K562 (cell line): Measurements from ENCODE around the gene NDUFAF4. TPM values are rescaled to one million over a fixed set of nuclear protein-coding genes. Genes with fewer than 3 reads are reported as not detected.

ENCODE experiments used
- ARHGAP35 ChIP-seq: fragments of 450-650 bp; IDR thresholded peaks from 2 replicates; pipeline ENCODE4 v1.6.1; 2018; ENCODE audit not compliant: partially characterized antibody
- BHLHE40 ChIP-seq: IDR thresholded peaks from 2 replicates; pipeline ENCODE4 v1.6.1; 2011; ENCODE audit warnings: low read length, improper control_type of control experiment
- CREB1 ChIP-seq, 2 experiments: sonication (generic) in 1 of 2; formaldehyde crosslinking in 1 of 2; IDR thresholded peaks; 2 replicates each; pipeline versions ENCODE4 v1.6.1 to v1.8.0; 2012 to 2022; ENCODE audit warnings: inconsistent platforms in 1 of 2, mild to moderate bottlenecking in 1 of 2, missing genetic modification reagents in 1 of 2, moderate library complexity in 1 of 2
- CTCFL ChIP-seq: IDR thresholded peaks from 2 replicates; pipeline ENCODE4 v1.6.1; 2011; ENCODE audit warnings: borderline replicate concordance, low read depth, mild to moderate bottlenecking, moderate library complexity, low read length; ENCODE audit not compliant: insufficient read depth, poor library complexity, severe bottlenecking
- ELF1 ChIP-seq: fragments of 200-800 bp; sonication (Bioruptor generic); IDR thresholded peaks from 2 replicates; pipeline ENCODE4 v1.6.1; 2016; ENCODE audit warnings: missing genetic modification characterization, missing compliant biosample characterization
- EP400 ChIP-seq: fragments of 450-650 bp; IDR thresholded peaks from 2 replicates; pipeline ENCODE4 v1.6.1; 2017; ENCODE audit warnings: antibody characterized with exemption, mild to moderate bottlenecking, moderate library complexity
- ESRRA ChIP-seq: fragments of 450-650 bp; IDR thresholded peaks from 2 replicates; pipeline ENCODE4 v1.6.1; 2014; ENCODE audit warnings: low read depth, mild to moderate bottlenecking, moderate library complexity, borderline replicate concordance
- FOXA1 ChIP-seq: fragments of 450-650 bp; IDR thresholded peaks from 2 replicates; pipeline ENCODE4 v1.6.1; 2016; ENCODE audit warnings: mild to moderate bottlenecking, borderline replicate concordance
- HDAC1 ChIP-seq, 2 experiments: fragments of 450-650 bp; IDR thresholded peaks; 2 replicates each; pipeline ENCODE4 v1.6.1; 2016 to 2017; ENCODE audit warnings: inconsistent platforms in 1 of 2, mild to moderate bottlenecking in 1 of 2, moderate library complexity in 1 of 2
- KAT8 ChIP-seq: fragments of 450-650 bp; IDR thresholded peaks from 2 replicates; pipeline ENCODE4 v1.6.1; 2016; ENCODE audit warnings: low read depth, mild to moderate bottlenecking
- KLF13 ChIP-seq: fragments of 450-650 bp; IDR thresholded peaks from 2 replicates; pipeline ENCODE4 v1.6.1; 2016; ENCODE audit warnings: missing genetic modification characterization, low read depth, mild to moderate bottlenecking, missing compliant biosample characterization, moderate library complexity, borderline replicate concordance
- SIN3A ChIP-seq, 2 experiments: fragments of 150-350 bp in 1 of 2; IDR thresholded peaks; 2 replicates each; pipeline ENCODE4 v1.6.1; 2011 to 2016; ENCODE audit warnings: borderline replicate concordance in 2 of 2, low read depth in 2 of 2, low read length in 2 of 2, mild to moderate bottlenecking in 2 of 2, moderate library complexity in 2 of 2; ENCODE audit not compliant: control insufficient read depth in 1 of 2
- SP2 ChIP-seq: IDR thresholded peaks from 2 replicates; pipeline ENCODE4 v1.6.1; 2011; ENCODE audit warnings: mild to moderate bottlenecking, low read depth, low read length, moderate library complexity; ENCODE audit not compliant: poor library complexity, severe bottlenecking; ENCODE audit errors: extremely low read depth
- SUPT5H ChIP-seq: fragments of 450-650 bp; IDR thresholded peaks from 2 replicates; pipeline ENCODE4 v1.6.1; 2016
- TCF3 ChIP-seq: sonication (generic); formaldehyde crosslinking; IDR thresholded peaks from 2 replicates; pipeline ENCODE4 v1.4.0; 2020; ENCODE audit warnings: mild to moderate bottlenecking, missing genetic modification reagents
- TOE1 ChIP-seq, 2 experiments: fragments of 450-650 bp in 1 of 2; sonication (generic) in 1 of 2; formaldehyde crosslinking in 1 of 2; IDR thresholded peaks; 2 replicates each; pipeline versions ENCODE4 v1.7.1 to v1.8.0; 2016 to 2022; ENCODE audit warnings: borderline replicate concordance in 2 of 2, mild to moderate bottlenecking in 2 of 2, antibody characterized with exemption in 1 of 2, inconsistent platforms in 1 of 2, low read depth in 1 of 2, missing genetic modification reagents in 1 of 2, moderate library complexity in 1 of 2
- ZNF212 ChIP-seq: fragments of 450-650 bp; formaldehyde crosslinking; IDR thresholded peaks from 2 replicates; pipeline ENCODE4 v1.4.0; 2020; ENCODE audit warnings: mild to moderate bottlenecking
- ZNF551 ChIP-seq: fragments of 250-450 bp; sonication (Bioruptor Pico); IDR thresholded peaks from 2 replicates; pipeline ENCODE4 v1.5.0; 2021; ENCODE audit warnings: mild to moderate bottlenecking, moderate library complexity
- polyA plus RNA-seq, 8 experiments: library from polyadenylated mRNA; depleted of rRNA in 4 of 8; stranded (reverse) in 5 of 8; unstranded in 3 of 8; fragments of >200 nt; fragmentation: Nextera tagmentation in 2 of 8; fragmentation: Illumina TruSeq in 1 of 8; extraction: Ambion mirVana in 2 of 8; extraction: Trizol in 1 of 8; gene quantifications; 2 replicates each; pipeline versions ENCODE4 v1.2.1 to v1.2.3, GENCODE V29; 2011 to 2014; ENCODE audit warnings: inconsistent platforms in 1 of 8, missing spikeins in 1 of 8
- total RNA-seq, 7 experiments: library from RNA; depleted of rRNA in 6 of 7; stranded (reverse); fragments of >200 nt in 6 of 7; fragmentation: Illumina TruSeq in 2 of 7; extraction: Trizol in 2 of 7; gene quantifications; 2 replicates each; pipeline versions ENCODE4 v1.2.1 to v1.2.3, GENCODE V29; 2011 to 2021; ENCODE audit warnings: low replicate concordance in 1 of 7
- TF ChIP-seq, protein P1 (sequence below), 2 experiments: fragments of 450-650 bp in 1 of 2; IDR thresholded peaks; 2 replicates each; pipeline ENCODE4 v1.6.1; 2011 to 2017; ENCODE audit warnings: low read depth in 2 of 2, antibody characterized with exemption in 1 of 2, borderline replicate concordance in 1 of 2, low read length in 1 of 2, mild to moderate bottlenecking in 1 of 2, mixed read lengths in 1 of 2; ENCODE audit not compliant: control insufficient read depth in 1 of 2
- TF ChIP-seq, protein P2 (sequence below): sonication (generic); formaldehyde crosslinking; IDR thresholded peaks from 2 replicates; pipeline ENCODE4 v1.5.0; 2020; ENCODE audit warnings: missing genetic modification reagents

The NDUFAF4 gene
- total and polyA plus RNA-seq, 9 of the 15 experiments (the other 6 are each of a cell fraction or from before 2014, with no cell fraction given), result 45.0 to 418 (median 136) TPM

GRCh38 chr6:96897396-96898240 lies at the start of gene NDUFAF4 (continued):
- TF ChIP-seq, protein P1, sequence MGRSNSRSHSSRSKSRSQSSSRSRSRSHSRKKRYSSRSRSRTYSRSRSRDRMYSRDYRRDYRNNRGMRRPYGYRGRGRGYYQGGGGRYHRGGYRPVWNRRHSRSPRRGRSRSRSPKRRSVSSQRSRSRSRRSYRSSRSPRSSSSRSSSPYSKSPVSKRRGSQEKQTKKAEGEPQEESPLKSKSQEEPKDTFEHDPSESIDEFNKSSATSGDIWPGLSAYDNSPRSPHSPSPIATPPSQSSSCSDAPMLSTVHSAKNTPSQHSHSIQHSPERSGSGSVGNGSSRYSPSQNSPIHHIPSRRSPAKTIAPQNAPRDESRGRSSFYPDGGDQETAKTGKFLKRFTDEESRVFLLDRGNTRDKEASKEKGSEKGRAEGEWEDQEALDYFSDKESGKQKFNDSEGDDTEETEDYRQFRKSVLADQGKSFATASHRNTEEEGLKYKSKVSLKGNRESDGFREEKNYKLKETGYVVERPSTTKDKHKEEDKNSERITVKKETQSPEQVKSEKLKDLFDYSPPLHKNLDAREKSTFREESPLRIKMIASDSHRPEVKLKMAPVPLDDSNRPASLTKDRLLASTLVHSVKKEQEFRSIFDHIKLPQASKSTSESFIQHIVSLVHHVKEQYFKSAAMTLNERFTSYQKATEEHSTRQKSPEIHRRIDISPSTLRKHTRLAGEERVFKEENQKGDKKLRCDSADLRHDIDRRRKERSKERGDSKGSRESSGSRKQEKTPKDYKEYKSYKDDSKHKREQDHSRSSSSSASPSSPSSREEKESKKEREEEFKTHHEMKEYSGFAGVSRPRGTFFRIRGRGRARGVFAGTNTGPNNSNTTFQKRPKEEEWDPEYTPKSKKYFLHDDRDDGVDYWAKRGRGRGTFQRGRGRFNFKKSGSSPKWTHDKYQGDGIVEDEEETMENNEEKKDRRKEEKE (IDR thresholded peaks at IDR 0.05; ENCODE audit: borderline replicate concordance in 1 of 2, control insufficient read depth in 1 of 2, low read depth in 2 of 2, low read length in 1 of 2), result 0 out of 4 replicates have a peak, but pooled peaks of 1 of the 2 experiments have one; percentile 76
- TF ChIP-seq ARHGAP35 (no peak), TOE1 (IDR thresholded peaks at IDR 0.05; ENCODE audit: borderline replicate concordance) (no peak), TOE1 (CRISPR knock-in tag; IDR thresholded peaks at IDR 0.05; ENCODE audit: borderline replicate concordance, low read depth) (no peak), KLF13 (peak; percentile 53; the same call in 1 of the 2 replicates), ESRRA (peak; percentile 96), SP2 (peak; percentile 69), TCF3 (CRISPR knock-in tag) (no peak), CTCFL (peak; percentile 95), ELF1 (peak; percentile 29; the same call in 1 of the 2 replicates), BHLHE40 (peak; percentile 77), SIN3A (IDR thresholded peaks at IDR 0.05; ENCODE audit: borderline replicate concordance in 2 of 2, control insufficient read depth in 1 of 2, low read depth in 2 of 2, low read length in 2 of 2) (peak; percentile 46 to 92), EP400 (peak; percentile 94), FOXA1 (no peak), ZNF551 (no peak), SUPT5H (peak; percentile 82), CREB1 (IDR thresholded peaks at IDR 0.05) (peak; percentile 40), CREB1 (CRISPR knock-in tag; IDR thresholded peaks at IDR 0.05) (no peak), KAT8 (no peak), ZNF212 (no peak), HDAC1 (IDR thresholded peaks at IDR 0.05) (peak in 1 of 2 experiments; percentile 97; a peak in 2 of 4 replicates)
- TF ChIP-seq, protein P2, sequence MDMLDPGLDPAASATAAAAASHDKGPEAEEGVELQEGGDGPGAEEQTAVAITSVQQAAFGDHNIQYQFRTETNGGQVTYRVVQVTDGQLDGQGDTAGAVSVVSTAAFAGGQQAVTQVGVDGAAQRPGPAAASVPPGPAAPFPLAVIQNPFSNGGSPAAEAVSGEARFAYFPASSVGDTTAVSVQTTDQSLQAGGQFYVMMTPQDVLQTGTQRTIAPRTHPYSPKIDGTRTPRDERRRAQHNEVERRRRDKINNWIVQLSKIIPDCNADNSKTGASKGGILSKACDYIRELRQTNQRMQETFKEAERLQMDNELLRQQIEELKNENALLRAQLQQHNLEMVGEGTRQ (CRISPR knock-in tag), result peak; percentile 60
